ENCODE measurements around the gene CAPZA2. TPM values are rescaled to one million over a fixed set of nuclear protein-coding genes. Genes with fewer than 3 reads are reported as not detected.

The CAPZA2 gene
- total RNA-seq = 83.2 and 139 TPM in 2 replicates

DNA sequence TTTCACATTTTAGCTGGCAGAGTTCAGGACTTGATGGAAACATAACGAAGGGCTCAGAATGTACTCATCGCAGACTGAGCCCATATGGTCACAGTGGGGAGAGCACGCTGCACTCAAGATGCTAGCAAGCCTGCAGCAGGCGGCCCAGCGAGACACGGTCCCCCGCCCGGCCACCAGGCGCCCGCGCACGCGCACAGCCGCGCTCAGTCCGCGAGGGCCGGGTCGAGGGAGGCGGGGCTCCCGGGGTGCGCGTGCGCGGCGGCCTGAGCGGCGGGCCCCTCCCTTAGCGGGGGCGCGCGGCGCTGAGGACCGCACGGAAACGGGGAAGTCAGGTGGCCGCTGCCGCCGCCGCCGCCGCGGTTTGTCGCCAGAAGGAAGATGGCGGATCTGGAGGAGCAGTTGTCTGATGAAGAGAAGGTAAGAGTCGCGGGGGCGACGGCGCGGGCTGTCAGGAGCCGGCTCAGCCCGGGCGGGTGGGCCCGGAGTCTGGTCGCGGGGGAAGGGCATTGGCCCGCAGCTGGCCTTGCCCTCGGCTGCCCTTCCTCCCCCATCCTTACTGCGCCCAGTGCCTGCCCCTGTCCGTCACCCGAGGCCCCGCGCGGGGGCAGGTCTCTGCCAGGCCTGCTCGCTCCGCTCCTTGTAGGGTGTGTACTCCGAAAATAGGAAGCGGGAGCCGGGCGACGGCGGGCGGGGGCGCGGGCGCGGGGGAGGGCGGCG, at the start of gene CAPZA2:
Gene CAPZA2 (plus strand): TSS at position 354 of the 717 bp plus-strand sequence. CDS start 25 bp downstream, at position 379.

DNA sequence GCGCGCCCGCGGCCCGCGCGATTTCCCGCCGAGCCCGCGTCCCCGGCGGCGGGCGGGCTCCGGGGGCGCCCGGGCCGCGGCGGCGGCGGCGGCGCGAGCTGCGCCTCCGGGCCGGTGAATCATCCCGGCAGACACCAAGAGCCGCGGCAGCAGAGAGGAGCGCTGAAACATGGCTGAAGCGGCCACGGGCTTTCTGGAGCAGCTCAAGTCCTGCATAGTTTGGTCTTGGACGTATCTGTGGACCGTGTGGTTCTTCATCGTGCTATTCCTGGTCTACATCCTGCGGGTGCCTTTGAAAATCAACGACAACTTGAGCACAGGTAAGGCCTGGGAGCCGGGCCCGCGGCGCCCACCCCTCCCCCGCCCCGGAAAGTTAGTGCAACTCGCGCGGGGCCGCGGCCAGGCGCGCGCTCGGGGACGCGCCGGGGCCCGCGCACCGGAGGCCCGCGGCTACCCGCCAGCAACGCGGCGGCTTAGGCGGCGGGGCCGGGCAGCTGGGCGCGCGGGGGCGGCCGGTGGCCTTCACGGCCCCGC, 91.1 kb downstream of the CAPZA2 start, which contains the start of gene ST7:
Gene ST7 (plus strand): TSS at position 130 of the 534 bp plus-strand sequence. CDS start 40 bp downstream, at position 170.

Small RNA genes lying within 50 kb of the gene (small RNA-seq; reads per million reads assigned to genes)
- gene RF00019 (ENCODE audit: low replicate concordance) (not detected), gene RF02179 (ENCODE audit: low replicate concordance) (not detected), gene RF02180 (ENCODE audit: low replicate concordance) (not detected), gene RF02188 (ENCODE audit: low replicate concordance) (not detected), gene RNA5SP239 (ENCODE audit: low replicate concordance) (not detected)

Other genes starting within 250 kb of the CAPZA2 start
- 11.6 and 51.0 TPM in 2 replicates for gene MET, start 190.4 kb upstream of the CAPZA2 start, total RNA-seq
- gene ST7, start 90.9 kb downstream of the CAPZA2 start, total RNA-seq = 25.4 and 34.2 TPM in 2 replicates